ENCODE results near the gene BARX2.

Gene BARX2

GRCh38 chr11:129447654-129448239, 72.1 kb downstream of the BARX2 start:
- WGBS, result 67% methylated on average over 5 of the region's 7 CpGs
- H4K91ac ChIP-seq (ENCODE audit: low read length), result no peak overlapping the region
- no peak overlapping the region for H4K8ac ChIP-seq (ENCODE audit: low read length)
- H3K4me1 ChIP-seq (ENCODE audit: control insufficient read depth, insufficient read depth, low read depth, low read length), result no peaks in the 10 kb centered on the region
- no peak overlapping the region for H3K4me3 ChIP-seq (ENCODE audit: insufficient read depth in 1 of 2, low read depth in 1 of 2, low read length in 2 of 2)
- H2AFZ ChIP-seq (ENCODE audit: low read depth, low read length), result no peak overlapping the region
- no peak overlapping the region for H3K18ac ChIP-seq (ENCODE audit: low read depth in 1 of 2, low read length in 2 of 2)
- H3K4ac ChIP-seq (ENCODE audit: low read depth in 1 of 2, low read length in 2 of 2), result no peak overlapping the region
- H2AK5ac ChIP-seq (ENCODE audit: low read length, severe bottlenecking), result no peak overlapping the region
- no peak overlapping the region for H3K9ac ChIP-seq (ENCODE audit: low read length)
- H2BK5ac ChIP-seq (ENCODE audit: low read depth, low read length, poor library complexity, severe bottlenecking), result no peak overlapping the region
- H3K9me3 ChIP-seq (ENCODE audit: control insufficient read depth, low read length), result peaks cover 10% of the 10 kb centered on the region
- H3K27ac ChIP-seq (ENCODE audit: low read length, poor library complexity, severe bottlenecking), result no peak overlapping the region
- H3K79me1 ChIP-seq (replicated peaks; ENCODE audit: low read length, poor library complexity, severe bottlenecking), result no peaks in the 10 kb centered on the region
- H3K36me3 ChIP-seq (ENCODE audit: control insufficient read depth in 1 of 2, insufficient read depth in 2 of 2, low read depth in 1 of 2, low read length in 2 of 2), result no peaks in the 10 kb centered on the region
- H2BK15ac ChIP-seq (ENCODE audit: low read depth, poor library complexity, severe bottlenecking), result no peak overlapping the region
- no peaks in the 10 kb centered on the region for H3K27me3 ChIP-seq (ENCODE audit: control insufficient read depth in 1 of 2, insufficient read depth in 1 of 2, low read length in 2 of 2)
- no peak overlapping the region for H2BK12ac ChIP-seq (ENCODE audit: low read length in 2 of 2)
- no peak for DNase-seq
- no peak overlapping the region for H3K23ac ChIP-seq (ENCODE audit: low read length in 2 of 2)
- H3K14ac ChIP-seq (ENCODE audit: low read length in 2 of 2), result no peak overlapping the region
- H2BK120ac ChIP-seq (ENCODE audit: low read depth, low read length), result no peak overlapping the region
- no peak overlapping the region for H3K4me2 ChIP-seq (ENCODE audit: low read length, poor library complexity, severe bottlenecking)

GRCh38 chr11:129451524-129451923, 75.9 kb downstream of the BARX2 start:
- H2AK5ac ChIP-seq (ENCODE audit: low read length, severe bottlenecking), result no peak overlapping the region
- peaks cover 10% of the 10 kb centered on the region for H3K9me3 ChIP-seq (ENCODE audit: control insufficient read depth, low read length)
- no peak overlapping the region for H3K23ac ChIP-seq (ENCODE audit: low read length in 2 of 2)
- H3K4me3 ChIP-seq (ENCODE audit: insufficient read depth in 1 of 2, low read depth in 1 of 2, low read length in 2 of 2), result no peak overlapping the region
- H3K27ac ChIP-seq (ENCODE audit: low read length, poor library complexity, severe bottlenecking), result no peak overlapping the region
- no peak overlapping the region for H3K4me2 ChIP-seq (ENCODE audit: low read length, poor library complexity, severe bottlenecking)
- no peak overlapping the region for H3K4ac ChIP-seq (ENCODE audit: low read depth in 1 of 2, low read length in 2 of 2)
- 76% methylated on average over 5 of the region's 5 CpGs for WGBS
- no peak overlapping the region for H4K8ac ChIP-seq (ENCODE audit: low read length)
- no peak for DNase-seq
- H2BK120ac ChIP-seq (ENCODE audit: low read depth, low read length), result no peak overlapping the region
- H3K27me3 ChIP-seq (ENCODE audit: control insufficient read depth in 1 of 2, insufficient read depth in 1 of 2, low read length in 2 of 2), result no peaks in the 10 kb centered on the region
- H4K91ac ChIP-seq (ENCODE audit: low read length), result no peak overlapping the region
- H2BK15ac ChIP-seq (ENCODE audit: low read depth, poor library complexity, severe bottlenecking), result no peak overlapping the region
- no peak overlapping the region for H2AFZ ChIP-seq (ENCODE audit: low read depth, low read length)
- no peak overlapping the region for H3K18ac ChIP-seq (ENCODE audit: low read depth in 1 of 2, low read length in 2 of 2)
- H2BK12ac ChIP-seq (ENCODE audit: low read length in 2 of 2), result no peak overlapping the region
- no peak overlapping the region for H2BK5ac ChIP-seq (ENCODE audit: low read depth, low read length, poor library complexity, severe bottlenecking)
- no peaks in the 10 kb centered on the region for H3K4me1 ChIP-seq (ENCODE audit: control insufficient read depth, insufficient read depth, low read depth, low read length)
- no peaks in the 10 kb centered on the region for H3K36me3 ChIP-seq (ENCODE audit: control insufficient read depth in 1 of 2, insufficient read depth in 2 of 2, low read depth in 1 of 2, low read length in 2 of 2)
- no peak overlapping the region for H3K14ac ChIP-seq (ENCODE audit: low read length in 2 of 2)
- H3K79me1 ChIP-seq (replicated peaks; ENCODE audit: low read length, poor library complexity, severe bottlenecking), result no peaks in the 10 kb centered on the region
- H3K9ac ChIP-seq (ENCODE audit: low read length), result no peak overlapping the region

DNA sequence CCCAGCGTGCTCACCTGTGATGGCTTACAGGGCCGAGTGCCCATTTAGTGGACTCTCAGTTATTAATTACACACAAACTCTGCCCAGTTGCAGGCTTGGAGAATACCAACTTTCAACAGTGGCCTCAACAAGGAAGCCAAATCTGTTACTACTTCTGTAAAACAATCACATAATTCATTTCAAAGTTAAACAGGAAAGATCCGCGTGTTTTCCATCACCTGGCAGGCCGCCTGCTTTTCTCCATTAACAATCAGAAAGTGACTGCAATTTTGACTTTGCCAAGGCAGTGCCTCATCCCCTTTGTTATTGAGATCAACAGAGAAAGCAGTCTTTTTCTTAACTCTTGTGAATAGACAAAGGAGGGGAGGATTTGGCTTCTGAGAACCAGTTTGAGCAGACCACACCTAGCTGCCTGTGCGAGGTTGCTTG, 77.7 kb downstream of the BARX2 start:
- no peak overlapping the region for H3K23ac ChIP-seq (ENCODE audit: low read length in 2 of 2)
- no peak overlapping the region for H3K27ac ChIP-seq (ENCODE audit: low read length, poor library complexity, severe bottlenecking)
- H3K9ac ChIP-seq (ENCODE audit: low read length), result no peak overlapping the region
- DNase-seq, result no peak
- no peak overlapping the region for H3K4me2 ChIP-seq (ENCODE audit: low read length, poor library complexity, severe bottlenecking)
- H3K9me3 ChIP-seq (ENCODE audit: control insufficient read depth, low read length), result peaks cover 6% of the 10 kb centered on the region
- no peak overlapping the region for H4K91ac ChIP-seq (ENCODE audit: low read length)
- no peak overlapping the region for H2AFZ ChIP-seq (ENCODE audit: low read depth, low read length)
- no peak overlapping the region for H3K4me3 ChIP-seq (ENCODE audit: insufficient read depth in 1 of 2, low read depth in 1 of 2, low read length in 2 of 2)
- 78% methylated on average over 6 of the region's 6 CpGs for WGBS
- H3K79me1 ChIP-seq (replicated peaks; ENCODE audit: low read length, poor library complexity, severe bottlenecking), result no peaks in the 10 kb centered on the region
- no peak overlapping the region for H3K14ac ChIP-seq (ENCODE audit: low read length in 2 of 2)
- no peak overlapping the region for H3K4ac ChIP-seq (ENCODE audit: low read depth in 1 of 2, low read length in 2 of 2)
- no peak overlapping the region for H4K8ac ChIP-seq (ENCODE audit: low read length)
- H3K4me1 ChIP-seq (ENCODE audit: control insufficient read depth, insufficient read depth, low read depth, low read length), result no peaks in the 10 kb centered on the region
- no peaks in the 10 kb centered on the region for H3K36me3 ChIP-seq (ENCODE audit: control insufficient read depth in 1 of 2, insufficient read depth in 2 of 2, low read depth in 1 of 2, low read length in 2 of 2)
- no peak overlapping the region for H2AK5ac ChIP-seq (ENCODE audit: low read length, severe bottlenecking)
- no peak overlapping the region for H2BK15ac ChIP-seq (ENCODE audit: low read depth, poor library complexity, severe bottlenecking)
- no peak overlapping the region for H2BK120ac ChIP-seq (ENCODE audit: low read depth, low read length)
- H3K27me3 ChIP-seq (ENCODE audit: control insufficient read depth in 1 of 2, insufficient read depth in 1 of 2, low read length in 2 of 2), result no peaks in the 10 kb centered on the region
- H2BK5ac ChIP-seq (ENCODE audit: low read depth, low read length, poor library complexity, severe bottlenecking), result no peak overlapping the region
- H3K18ac ChIP-seq (ENCODE audit: low read depth in 1 of 2, low read length in 2 of 2), result no peak overlapping the region
- no peak overlapping the region for H2BK12ac ChIP-seq (ENCODE audit: low read length in 2 of 2)

- WGBS, result 100% methylated on average over 1 of the region's 4 CpGs
- Histone ChIP-seq H3K23ac (ENCODE audit: low read length in 2 of 2) (no peak overlapping the region), H2BK5ac (ENCODE audit: low read depth, low read length, poor library complexity, severe bottlenecking) (no peak overlapping the region), H3K18ac (ENCODE audit: low read depth in 1 of 2, low read length in 2 of 2) (no peak overlapping the region), H2BK12ac (ENCODE audit: low read length in 2 of 2) (no peak overlapping the region), H3K9me3 (ENCODE audit: control insufficient read depth, low read length) (no peaks in the 10 kb centered on the region), H3K27ac (ENCODE audit: low read length, poor library complexity, severe bottlenecking) (no peak overlapping the region), H3K27me3 (ENCODE audit: control insufficient read depth in 1 of 2, insufficient read depth in 1 of 2, low read length in 2 of 2) (no peaks in the 10 kb centered on the region), H2BK120ac (ENCODE audit: low read depth, low read length) (no peak overlapping the region), H3K9ac (ENCODE audit: low read length) (no peak overlapping the region), H4K91ac (ENCODE audit: low read length) (no peak overlapping the region), H4K8ac (ENCODE audit: low read length) (no peak overlapping the region), H3K4ac (ENCODE audit: low read depth in 1 of 2, low read length in 2 of 2) (no peak overlapping the region), H3K79me1 (replicated peaks; ENCODE audit: low read length, poor library complexity, severe bottlenecking) (no peaks in the 10 kb centered on the region), H3K4me2 (ENCODE audit: low read length, poor library complexity, severe bottlenecking) (no peak overlapping the region), H3K14ac (ENCODE audit: low read length in 2 of 2) (no peak overlapping the region), H2BK15ac (ENCODE audit: low read depth, poor library complexity, severe bottlenecking) (no peak overlapping the region), H2AFZ (ENCODE audit: low read depth, low read length) (no peak overlapping the region), H3K4me3 (ENCODE audit: insufficient read depth in 1 of 2, low read depth in 1 of 2, low read length in 2 of 2) (no peak overlapping the region), H3K36me3 (ENCODE audit: control insufficient read depth in 1 of 2, insufficient read depth in 2 of 2, low read depth in 1 of 2, low read length in 2 of 2) (no peaks in the 10 kb centered on the region), H3K4me1 (ENCODE audit: control insufficient read depth, insufficient read depth, low read depth, low read length) (no peaks in the 10 kb centered on the region), H2AK5ac (ENCODE audit: low read length, severe bottlenecking) (no peak overlapping the region)
- DNase-seq, result no peak
Measured at GRCh38 chr11:129455101-129455500, 79.5 kb downstream of the BARX2 start.

Data from mesenchymal stem cell (in vitro differentiated cells and primary cell).